WTC11 (cell line): ENCODE measurements around the gene ALKBH4. TPM values are rescaled to one million over a fixed set of nuclear protein-coding genes. Genes with fewer than 3 reads are reported as not detected.

Source experiments
- ATAC-seq: fragments of 200-7000 bp; cut with Tn5 transposase; 2 replicates; pipeline ENCODE4 v1.10.0; 2021; ENCODE audit warnings: mild to moderate bottlenecking, moderate library complexity
- CTCF ChIA-PET: fragments of 300-600 bp; sonication (Branson Sonifier 250); formaldehyde crosslinking; loops from one replicate; lab custom pipeline; 2021; ENCODE audit warnings: antibody characterized with exemption; lab: Charles Lee
- POLR2A ChIA-PET: fragments of 350-600 bp; sonication (Branson Sonifier 250); formaldehyde crosslinking; loops from one replicate; lab custom pipeline; 2021; ENCODE audit warnings: antibody characterized with exemption; lab: Charles Lee
- DNase-seq: peaks from one replicate; pipeline ENCODE4 v3.0.0; 2021; ENCODE audit warnings: low spot score
- H3K27ac Mint-ChIP-seq: 2 replicates; pipeline ENCODE4 v1.8.0; 2021; ENCODE audit warnings: mixed read lengths
- H3K27me3 Mint-ChIP-seq: 2 replicates; pipeline ENCODE4 v1.8.0; 2021; ENCODE audit warnings: low read depth, mild to moderate bottlenecking, moderate library complexity, mixed read lengths
- H3K36me3 Mint-ChIP-seq: 2 replicates; pipeline ENCODE4 v1.8.0; 2021; ENCODE audit warnings: mixed read lengths
- H3K4me1 Mint-ChIP-seq: 2 replicates; pipeline ENCODE4 v1.8.0; 2022; ENCODE audit warnings: mixed read lengths
- H3K4me3 Mint-ChIP-seq: 2 replicates; pipeline ENCODE4 v1.8.0; 2021; ENCODE audit warnings: mild to moderate bottlenecking, moderate library complexity, mixed read lengths
- H3K9me3 Mint-ChIP-seq: 2 replicates; pipeline ENCODE4 v1.8.0; 2021; ENCODE audit warnings: mixed read lengths
- CREB1 ChIP-seq: sonication (generic); formaldehyde crosslinking; IDR thresholded peaks from 2 replicates; pipeline ENCODE4 v1.8.0; 2023; ENCODE audit warnings: mild to moderate bottlenecking, missing genetic modification reagents
- GABPB1 ChIP-seq: sonication (generic); formaldehyde crosslinking; IDR thresholded peaks from 2 replicates; pipeline ENCODE4 v1.8.1; 2023; ENCODE audit warnings: mild to moderate bottlenecking, missing genetic modification reagents
- GRHL2 ChIP-seq: fragments of 250-450 bp; sonication (Bioruptor Pico); IDR thresholded peaks from 2 replicates; pipeline ENCODE4 v1.8.0; 2022; ENCODE audit warnings: mild to moderate bottlenecking, moderate library complexity; ENCODE audit not compliant: insufficient replicate concordance, severe bottlenecking
- HMGA2 ChIP-seq: fragments of 250-450 bp; sonication (Bioruptor Pico); IDR thresholded peaks from 2 replicates; pipeline ENCODE4 v1.4.0; 2021; ENCODE audit warnings: mild to moderate bottlenecking, moderate library complexity
- JAZF1 ChIP-seq: fragments of 250-450 bp; sonication (Bioruptor Pico); IDR thresholded peaks from 2 replicates; pipeline ENCODE4 v1.9.0; 2021; ENCODE audit warnings: moderate library complexity, mild to moderate bottlenecking, inconsistent platforms
- NFE2L1 ChIP-seq: sonication (generic); formaldehyde crosslinking; IDR thresholded peaks from 2 replicates; pipeline ENCODE4 v1.8.1; 2023; ENCODE audit warnings: missing genetic modification reagents
- SMAD4 ChIP-seq: sonication (generic); formaldehyde crosslinking; IDR thresholded peaks from 2 replicates; pipeline ENCODE4 v1.8.0; 2022; ENCODE audit warnings: mild to moderate bottlenecking, missing genetic modification reagents
- ZMAT4 ChIP-seq: fragments of 250-450 bp; sonication (Bioruptor Pico); IDR thresholded peaks from 2 replicates; pipeline ENCODE4 v1.9.0; 2021; ENCODE audit warnings: mild to moderate bottlenecking
- ZNF121 ChIP-seq: sonication (generic); formaldehyde crosslinking; IDR thresholded peaks from 2 replicates; pipeline ENCODE4 v1.8.0; 2023; ENCODE audit warnings: missing genetic modification reagents
- ZNF263 ChIP-seq: sonication (generic); formaldehyde crosslinking; IDR thresholded peaks from 2 replicates; pipeline ENCODE4 v1.8.1; 2022; ENCODE audit warnings: low read depth, mild to moderate bottlenecking, moderate library complexity, missing genetic modification reagents
- total RNA-seq: library from RNA; stranded (reverse); gene quantifications from 3 replicates; pipeline ENCODE4 v1.2.3, GENCODE V29; 2021
- TF ChIP-seq, protein P1 (sequence below): sonication (generic); formaldehyde crosslinking; IDR thresholded peaks from 2 replicates; pipeline ENCODE4 v1.8.0; 2022; ENCODE audit warnings: mild to moderate bottlenecking, missing genetic modification reagents
- TF ChIP-seq, protein P2 (sequence below): fragments of 250-450 bp; sonication (Bioruptor Pico); IDR thresholded peaks from 2 replicates; pipeline ENCODE4 v1.9.0; 2021; ENCODE audit warnings: moderate library complexity, mild to moderate bottlenecking, inconsistent platforms, borderline replicate concordance
- TF ChIP-seq, protein P3 (sequence below): fragments of 200-600 bp; IDR thresholded peaks from 2 replicates; pipeline ENCODE4 v1.8.0; 2022; ENCODE audit warnings: antibody characterized with exemption
- TF ChIP-seq, protein P4 (sequence below): fragments of 250-450 bp; sonication (Bioruptor Pico); IDR thresholded peaks from 2 replicates; pipeline ENCODE4 v1.9.0; 2021; ENCODE audit warnings: mild to moderate bottlenecking

ALKBH4 gene
- total RNA-seq, 1 experiment from 2014 or later, result 20.4 TPM

GRCh38 chr7:102454468-102454867 is 10.2 kb downstream of the ALKBH4 start:
- no peak overlapping the region for H3K27ac Mint-ChIP-seq
- ATAC-seq (peak; percentile 22; the same call in 1 of the 2 replicates), DNase-seq (no peak)
- H3K27me3 Mint-ChIP-seq, result no peaks in the 10 kb centered on the region
- no peaks in the 10 kb centered on the region for H3K9me3 Mint-ChIP-seq
- peaks cover 9% of the 10 kb centered on the region for H3K4me1 Mint-ChIP-seq
- TF ChIP-seq, protein P1, sequence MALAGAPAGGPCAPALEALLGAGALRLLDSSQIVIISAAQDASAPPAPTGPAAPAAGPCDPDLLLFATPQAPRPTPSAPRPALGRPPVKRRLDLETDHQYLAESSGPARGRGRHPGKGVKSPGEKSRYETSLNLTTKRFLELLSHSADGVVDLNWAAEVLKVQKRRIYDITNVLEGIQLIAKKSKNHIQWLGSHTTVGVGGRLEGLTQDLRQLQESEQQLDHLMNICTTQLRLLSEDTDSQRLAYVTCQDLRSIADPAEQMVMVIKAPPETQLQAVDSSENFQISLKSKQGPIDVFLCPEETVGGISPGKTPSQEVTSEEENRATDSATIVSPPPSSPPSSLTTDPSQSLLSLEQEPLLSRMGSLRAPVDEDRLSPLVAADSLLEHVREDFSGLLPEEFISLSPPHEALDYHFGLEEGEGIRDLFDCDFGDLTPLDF (CRISPR knock-in tag), result no peak
- TF ChIP-seq NFE2L1 (CRISPR knock-in tag), result no peak
- TF ChIP-seq, protein P2, sequence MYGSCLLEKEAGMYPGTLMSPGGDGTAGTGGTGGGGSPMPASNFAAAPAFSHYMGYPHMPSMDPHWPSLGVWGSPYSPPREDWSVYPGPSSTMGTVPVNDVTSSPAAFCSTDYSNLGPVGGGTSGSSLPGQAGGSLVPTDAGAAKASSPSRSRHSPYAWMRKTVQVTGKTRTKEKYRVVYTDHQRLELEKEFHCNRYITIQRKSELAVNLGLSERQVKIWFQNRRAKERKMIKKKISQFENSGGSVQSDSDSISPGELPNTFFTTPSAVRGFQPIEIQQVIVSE (CRISPR knock-in tag), result no peak
- no peak for TF ChIP-seq SMAD4 (CRISPR knock-in tag)
- no peak for TF ChIP-seq ZMAT4 (CRISPR knock-in tag)
- no peak for TF ChIP-seq JAZF1 (CRISPR knock-in tag)
- TF ChIP-seq, protein P3, sequence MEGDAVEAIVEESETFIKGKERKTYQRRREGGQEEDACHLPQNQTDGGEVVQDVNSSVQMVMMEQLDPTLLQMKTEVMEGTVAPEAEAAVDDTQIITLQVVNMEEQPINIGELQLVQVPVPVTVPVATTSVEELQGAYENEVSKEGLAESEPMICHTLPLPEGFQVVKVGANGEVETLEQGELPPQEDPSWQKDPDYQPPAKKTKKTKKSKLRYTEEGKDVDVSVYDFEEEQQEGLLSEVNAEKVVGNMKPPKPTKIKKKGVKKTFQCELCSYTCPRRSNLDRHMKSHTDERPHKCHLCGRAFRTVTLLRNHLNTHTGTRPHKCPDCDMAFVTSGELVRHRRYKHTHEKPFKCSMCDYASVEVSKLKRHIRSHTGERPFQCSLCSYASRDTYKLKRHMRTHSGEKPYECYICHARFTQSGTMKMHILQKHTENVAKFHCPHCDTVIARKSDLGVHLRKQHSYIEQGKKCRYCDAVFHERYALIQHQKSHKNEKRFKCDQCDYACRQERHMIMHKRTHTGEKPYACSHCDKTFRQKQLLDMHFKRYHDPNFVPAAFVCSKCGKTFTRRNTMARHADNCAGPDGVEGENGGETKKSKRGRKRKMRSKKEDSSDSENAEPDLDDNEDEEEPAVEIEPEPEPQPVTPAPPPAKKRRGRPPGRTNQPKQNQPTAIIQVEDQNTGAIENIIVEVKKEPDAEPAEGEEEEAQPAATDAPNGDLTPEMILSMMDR, result no peak
- TF ChIP-seq, protein P4, sequence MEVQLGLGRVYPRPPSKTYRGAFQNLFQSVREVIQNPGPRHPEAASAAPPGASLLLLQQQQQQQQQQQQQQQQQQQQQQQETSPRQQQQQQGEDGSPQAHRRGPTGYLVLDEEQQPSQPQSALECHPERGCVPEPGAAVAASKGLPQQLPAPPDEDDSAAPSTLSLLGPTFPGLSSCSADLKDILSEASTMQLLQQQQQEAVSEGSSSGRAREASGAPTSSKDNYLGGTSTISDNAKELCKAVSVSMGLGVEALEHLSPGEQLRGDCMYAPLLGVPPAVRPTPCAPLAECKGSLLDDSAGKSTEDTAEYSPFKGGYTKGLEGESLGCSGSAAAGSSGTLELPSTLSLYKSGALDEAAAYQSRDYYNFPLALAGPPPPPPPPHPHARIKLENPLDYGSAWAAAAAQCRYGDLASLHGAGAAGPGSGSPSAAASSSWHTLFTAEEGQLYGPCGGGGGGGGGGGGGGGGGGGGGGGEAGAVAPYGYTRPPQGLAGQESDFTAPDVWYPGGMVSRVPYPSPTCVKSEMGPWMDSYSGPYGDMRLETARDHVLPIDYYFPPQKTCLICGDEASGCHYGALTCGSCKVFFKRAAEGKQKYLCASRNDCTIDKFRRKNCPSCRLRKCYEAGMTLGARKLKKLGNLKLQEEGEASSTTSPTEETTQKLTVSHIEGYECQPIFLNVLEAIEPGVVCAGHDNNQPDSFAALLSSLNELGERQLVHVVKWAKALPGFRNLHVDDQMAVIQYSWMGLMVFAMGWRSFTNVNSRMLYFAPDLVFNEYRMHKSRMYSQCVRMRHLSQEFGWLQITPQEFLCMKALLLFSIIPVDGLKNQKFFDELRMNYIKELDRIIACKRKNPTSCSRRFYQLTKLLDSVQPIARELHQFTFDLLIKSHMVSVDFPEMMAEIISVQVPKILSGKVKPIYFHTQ (CRISPR knock-in tag), result no peak
- no peak for TF ChIP-seq ZNF121 (CRISPR knock-in tag)
- TF ChIP-seq GRHL2, result no peak
- TF ChIP-seq, all 79 proteins: peak for 0
- H3K4me3 Mint-ChIP-seq, result no peak overlapping the region
- POLR2A ChIA-PET, result no interaction called here
- H3K36me3 Mint-ChIP-seq, result peaks cover 19% of the 10 kb centered on the region
- CTCF ChIA-PET, result interaction anchor here (0.7 to 2.1 kb wide), 4 partner anchors 12 to 50 kb away, joined by 3 to 8 read pairs (median 4); no protein-coding TSS in a partner anchor

GRCh38 chr7:102453319-102453718 is 11.3 kb downstream of the ALKBH4 start:
- no peaks in the 10 kb centered on the region for H3K27me3 Mint-ChIP-seq
- POLR2A ChIA-PET, result no interaction called here
- peaks cover 15% of the 10 kb centered on the region for H3K36me3 Mint-ChIP-seq
- ATAC-seq, result no peak
- TF ChIP-seq GRHL2 (no peak), ZNF263 (CRISPR knock-in tag) (no peak), CREB1 (CRISPR knock-in tag) (no peak), HMGA2 (CRISPR knock-in tag) (no peak), GABPB1 (CRISPR knock-in tag) (no peak), SMAD4 (CRISPR knock-in tag) (no peak)
- TF ChIP-seq, protein P4 (CRISPR knock-in tag), result no peak
- TF ChIP-seq, all 79 proteins: peak for 0
- Mint-ChIP-seq H3K9me3 (no peaks in the 10 kb centered on the region), H3K4me3 (no peak overlapping the region), H3K4me1 (peaks cover 9% of the 10 kb centered on the region), H3K27ac (no peak overlapping the region)
- no peak for DNase-seq
- CTCF ChIA-PET, result interaction anchor here (1.1 kb wide), 1 partner anchor 38 kb away, joined by 3 read pairs; no protein-coding TSS in a partner anchor
